ENCODE results near the gene OBSCN.

The OBSCN gene

DNA sequence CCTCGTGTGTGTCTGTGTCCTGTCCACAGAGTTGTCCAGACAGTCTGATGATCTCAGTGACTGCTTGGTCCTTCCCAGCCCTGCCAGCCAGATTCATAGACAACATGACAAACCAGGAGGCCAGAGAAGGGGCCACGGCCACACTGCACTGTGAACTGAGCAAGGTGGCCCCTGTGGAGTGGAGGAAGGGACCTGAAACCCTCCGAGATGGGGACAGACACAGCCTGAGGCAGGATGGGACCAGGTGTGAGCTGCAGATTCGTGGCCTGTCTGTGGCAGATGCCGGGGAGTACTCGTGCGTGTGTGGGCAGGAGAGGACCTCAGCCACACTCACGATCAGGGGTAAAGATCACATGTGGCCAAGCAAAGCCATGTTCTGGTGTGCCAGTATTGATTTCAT is 96.4 kb downstream of the OBSCN start:
- DNase-seq (ENCODE audit: insufficient read length, low spot score) (no peak), FAIRE-seq (no peak)

DNA sequence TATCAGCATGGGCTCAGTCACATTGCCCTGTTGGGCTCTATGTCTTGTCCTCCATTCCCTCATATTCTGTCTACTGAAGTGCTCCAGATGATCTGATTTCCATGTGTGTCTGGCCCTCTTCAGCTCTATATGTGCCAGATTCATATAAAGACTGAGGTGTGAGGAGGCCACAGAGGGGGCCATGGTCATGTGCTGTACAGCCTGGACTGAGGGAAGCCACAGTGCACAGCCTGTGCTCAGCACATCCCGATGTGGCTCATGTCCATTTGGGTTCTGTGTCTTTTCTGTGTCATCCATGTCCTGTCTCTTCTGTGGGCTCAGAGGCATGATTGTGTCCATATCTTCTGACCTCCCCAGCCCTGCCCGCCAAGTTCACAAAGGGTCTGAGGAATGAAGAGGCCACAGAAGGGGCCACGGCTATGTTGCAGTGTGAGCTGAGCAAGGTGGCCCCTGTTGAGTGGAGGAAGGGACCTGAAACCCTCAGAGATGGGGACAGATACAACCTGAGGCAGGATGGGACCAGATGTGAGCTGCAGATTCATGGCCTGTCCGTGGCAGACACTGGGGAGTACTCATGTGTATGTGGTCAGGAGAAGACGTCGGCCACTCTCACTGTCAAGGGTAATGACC is 97.0 kb downstream of the OBSCN start:
- no peak for DNase-seq (ENCODE audit: insufficient read length, low spot score)
- FAIRE-seq = no peak

DNA sequence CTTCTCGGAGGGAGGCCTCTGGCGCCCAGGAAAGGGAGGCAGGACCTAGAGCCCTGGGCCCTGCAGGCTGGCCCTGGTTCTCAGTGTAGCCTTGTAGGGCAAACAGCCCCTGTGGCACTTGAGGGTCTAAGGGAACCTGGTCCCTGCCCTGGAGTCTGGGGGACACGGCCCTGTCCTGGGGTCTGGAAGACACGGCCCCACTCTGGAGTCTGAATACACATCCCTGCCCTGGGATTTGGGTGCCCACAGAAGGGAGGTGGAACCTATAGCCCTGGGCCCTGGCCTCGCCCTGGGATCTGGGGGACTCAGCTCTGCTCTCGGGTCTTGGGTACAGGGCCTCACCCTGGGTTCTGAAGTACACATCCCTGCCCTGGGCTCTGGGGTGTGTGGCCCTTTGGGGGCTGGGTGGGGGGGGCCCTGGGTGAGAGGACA is 97.9 kb downstream of the OBSCN start:
- DNase-seq (ENCODE audit: insufficient read length, low spot score) (no peak), FAIRE-seq (no peak)

DNA sequence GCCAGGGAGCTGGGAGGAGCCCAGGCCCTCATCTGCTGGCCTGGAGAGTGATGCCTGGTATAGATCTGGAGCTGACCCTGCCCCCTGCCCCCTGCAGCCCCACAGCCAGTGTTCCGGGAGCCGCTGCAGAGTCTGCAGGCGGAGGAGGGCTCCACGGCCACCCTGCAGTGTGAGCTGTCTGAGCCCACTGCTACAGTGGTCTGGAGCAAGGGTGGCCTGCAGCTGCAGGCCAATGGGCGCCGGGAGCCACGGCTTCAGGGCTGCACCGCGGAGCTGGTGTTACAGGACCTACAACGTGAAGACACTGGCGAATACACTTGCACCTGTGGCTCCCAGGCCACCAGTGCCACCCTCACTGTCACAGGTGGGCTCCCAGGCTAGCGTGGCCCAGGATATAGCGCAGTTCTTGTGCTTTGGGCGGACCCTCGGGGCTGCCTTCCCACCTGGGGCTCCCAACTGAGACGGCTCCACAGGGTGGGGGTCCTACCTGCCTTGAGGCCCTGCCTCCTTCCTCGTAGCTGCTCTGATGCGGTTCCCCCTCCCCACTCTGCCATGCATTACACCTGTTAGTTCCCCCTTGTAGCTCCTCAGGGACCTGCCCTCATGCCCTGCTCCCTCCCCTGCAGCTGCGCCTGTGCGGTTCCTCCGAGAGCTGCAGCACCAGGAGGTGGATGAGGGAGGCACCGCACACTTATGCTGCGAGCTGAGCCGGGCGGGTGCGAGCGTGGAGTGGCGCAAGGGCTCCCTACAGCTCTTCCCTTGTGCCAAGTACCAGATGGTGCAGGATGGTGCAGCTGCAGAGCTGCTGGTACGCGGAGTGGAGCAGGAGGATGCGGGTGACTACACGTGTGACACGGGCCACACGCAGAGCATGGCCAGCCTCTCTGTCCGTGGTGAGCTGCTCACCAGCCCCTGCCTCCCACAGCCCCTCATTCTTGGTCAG is 98.7 kb downstream of the OBSCN start:
- no peak for FAIRE-seq
- DNase-seq (ENCODE audit: insufficient read length, low spot score) = no peak

DNA sequence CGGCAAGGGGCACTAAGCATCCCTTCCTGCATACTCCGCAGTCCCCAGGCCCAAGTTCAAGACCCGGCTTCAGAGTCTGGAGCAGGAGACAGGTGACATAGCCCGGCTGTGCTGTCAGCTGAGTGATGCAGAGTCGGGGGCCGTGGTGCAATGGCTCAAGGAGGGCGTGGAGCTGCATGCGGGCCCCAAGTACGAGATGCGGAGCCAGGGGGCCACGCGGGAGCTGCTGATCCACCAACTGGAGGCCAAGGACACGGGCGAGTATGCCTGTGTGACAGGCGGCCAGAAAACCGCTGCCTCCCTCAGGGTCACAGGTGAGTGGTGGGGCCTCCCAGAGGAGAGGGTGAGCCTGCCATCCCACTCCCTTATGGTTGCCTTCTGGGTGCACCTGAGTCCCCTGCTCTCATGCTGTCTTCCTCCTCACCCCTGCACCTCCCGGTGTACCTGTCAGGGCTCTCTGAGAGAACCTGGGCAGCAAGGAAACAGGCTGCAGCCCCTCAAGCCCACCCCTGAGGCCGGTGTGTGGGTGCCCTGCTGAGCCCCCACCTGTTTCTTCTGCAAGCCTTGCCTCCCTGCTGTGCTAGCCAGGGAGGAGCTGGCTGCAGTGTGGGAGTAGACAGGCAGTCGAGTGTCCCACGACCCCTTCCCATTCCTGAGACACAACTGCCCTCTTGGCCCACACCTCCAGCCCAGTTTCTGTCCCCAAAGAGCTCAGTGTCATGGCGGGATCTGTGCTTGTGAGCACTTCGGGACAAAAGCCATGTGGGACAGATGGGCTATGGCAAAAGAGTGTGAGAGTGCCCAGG is 99.6 kb downstream of the OBSCN start:
- no peak for DNase-seq (ENCODE audit: insufficient read length, low spot score)
- FAIRE-seq = no peak

DNA sequence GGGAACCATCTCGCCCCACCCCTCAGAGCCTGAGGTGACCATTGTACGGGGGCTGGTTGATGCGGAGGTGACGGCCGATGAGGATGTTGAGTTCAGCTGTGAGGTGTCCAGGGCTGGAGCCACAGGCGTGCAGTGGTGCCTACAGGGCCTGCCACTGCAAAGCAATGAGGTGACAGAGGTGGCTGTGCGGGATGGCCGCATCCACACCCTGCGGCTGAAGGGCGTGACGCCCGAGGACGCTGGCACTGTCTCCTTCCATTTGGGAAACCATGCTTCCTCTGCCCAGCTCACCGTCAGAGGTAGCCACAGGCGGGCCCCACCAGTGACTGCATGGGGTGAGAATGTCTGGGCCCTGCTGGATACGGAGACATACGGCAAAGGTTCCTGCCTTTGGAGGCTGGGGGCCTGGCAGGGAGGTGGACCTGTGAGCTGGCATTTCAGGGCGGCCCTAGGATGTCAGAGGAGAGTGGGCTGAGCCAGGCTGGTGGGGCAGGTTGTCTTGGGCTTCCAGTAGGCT is 100.3 kb downstream of the OBSCN start:
- no peak for DNase-seq (ENCODE audit: insufficient read length, low spot score)
- FAIRE-seq = no peak

DNA sequence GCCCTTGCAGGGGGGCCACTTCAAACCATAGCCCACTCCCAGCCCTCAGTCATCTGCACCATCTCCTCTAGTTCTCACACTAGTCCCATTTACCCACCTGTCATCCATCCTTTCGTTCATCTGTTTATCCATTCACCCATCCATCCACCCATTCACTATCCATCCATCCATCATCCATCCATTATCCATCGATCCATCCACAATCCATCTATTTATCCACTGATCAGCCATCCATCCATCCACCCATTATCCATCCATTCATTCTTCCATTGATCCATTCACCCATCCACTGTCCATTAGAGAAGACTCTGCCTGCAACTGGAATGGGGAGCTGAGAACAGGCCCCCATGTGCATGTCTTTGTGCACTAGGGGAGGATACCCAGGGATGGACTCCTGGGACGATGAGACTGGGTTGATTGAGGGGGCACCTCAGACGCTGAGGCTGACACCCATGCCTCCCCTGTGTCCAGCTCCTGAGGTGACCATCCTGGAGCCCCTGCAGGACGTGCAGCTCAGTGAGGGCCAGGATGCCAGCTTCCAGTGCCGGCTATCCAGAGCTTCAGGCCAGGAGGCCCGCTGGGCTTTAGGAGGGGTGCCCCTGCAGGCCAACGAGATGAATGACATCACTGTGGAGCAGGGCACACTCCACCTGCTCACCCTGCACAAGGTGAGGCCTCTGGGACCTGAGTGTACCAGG is 100.9 kb downstream of the OBSCN start:
- DNase-seq (ENCODE audit: insufficient read length, low spot score) = no peak
- no peak for FAIRE-seq

DNA sequence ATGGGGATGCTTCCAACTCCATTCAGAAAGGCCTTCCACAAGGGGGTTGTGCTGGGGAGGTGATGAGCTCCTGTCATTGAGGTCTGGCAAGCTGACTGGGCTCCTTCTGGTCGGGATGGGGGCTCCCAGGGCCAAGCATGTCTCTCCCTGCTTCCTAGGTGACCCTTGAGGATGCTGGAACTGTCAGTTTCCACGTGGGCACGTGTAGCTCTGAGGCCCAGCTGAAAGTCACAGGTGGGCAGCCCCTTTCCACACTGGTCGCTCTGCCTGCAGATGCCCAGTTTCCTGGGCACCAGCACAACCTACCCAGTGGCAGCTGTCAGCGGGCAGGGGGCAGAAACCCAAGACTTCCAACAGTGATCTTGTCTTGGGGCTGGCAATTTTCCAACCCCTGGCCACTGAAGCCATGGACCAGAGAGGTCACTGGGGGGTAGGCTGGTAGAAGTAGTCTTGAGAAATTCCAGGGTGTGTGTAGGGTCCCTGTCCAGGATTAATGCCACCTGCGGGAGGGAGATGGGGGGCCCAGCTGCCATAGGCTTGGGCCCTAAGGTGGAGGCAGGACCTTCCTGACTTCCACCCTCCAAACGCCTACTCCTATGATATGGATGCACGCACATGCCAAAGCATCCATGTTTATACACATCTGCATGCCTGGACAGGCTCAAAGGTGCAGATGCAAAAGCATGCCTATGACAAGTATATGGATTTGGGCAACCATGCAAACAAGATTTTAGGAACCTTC is 101.7 kb downstream of the OBSCN start:
- FAIRE-seq = no peak
- DNase-seq (ENCODE audit: insufficient read length, low spot score) = no peak

DNA sequence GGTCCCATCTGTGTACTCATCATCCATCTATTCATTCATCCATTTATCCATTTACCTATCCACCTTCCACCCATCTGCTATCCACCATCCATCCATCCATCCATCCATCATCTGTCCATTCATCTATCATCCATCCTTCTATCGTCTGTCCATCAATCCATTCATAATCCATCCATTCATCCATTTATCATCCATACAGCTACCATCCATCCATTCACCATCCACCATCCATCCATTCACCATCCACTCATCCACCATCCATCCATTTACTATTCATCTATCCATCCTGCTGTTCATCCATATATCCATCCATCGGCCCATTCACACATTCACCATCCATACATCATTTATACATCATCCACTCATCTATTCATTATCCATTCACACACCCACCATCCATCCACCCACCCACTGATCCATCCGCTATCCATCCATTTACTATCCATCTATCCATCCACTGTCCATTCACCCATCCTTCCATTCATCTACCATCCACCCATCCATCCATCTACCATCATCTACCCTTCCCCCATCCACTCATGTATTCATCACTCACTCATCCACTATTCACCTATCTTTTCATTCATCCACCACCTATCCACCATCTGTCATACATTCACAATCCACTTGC is 102.4 kb downstream of the OBSCN start:
- no peak for FAIRE-seq

DNA sequence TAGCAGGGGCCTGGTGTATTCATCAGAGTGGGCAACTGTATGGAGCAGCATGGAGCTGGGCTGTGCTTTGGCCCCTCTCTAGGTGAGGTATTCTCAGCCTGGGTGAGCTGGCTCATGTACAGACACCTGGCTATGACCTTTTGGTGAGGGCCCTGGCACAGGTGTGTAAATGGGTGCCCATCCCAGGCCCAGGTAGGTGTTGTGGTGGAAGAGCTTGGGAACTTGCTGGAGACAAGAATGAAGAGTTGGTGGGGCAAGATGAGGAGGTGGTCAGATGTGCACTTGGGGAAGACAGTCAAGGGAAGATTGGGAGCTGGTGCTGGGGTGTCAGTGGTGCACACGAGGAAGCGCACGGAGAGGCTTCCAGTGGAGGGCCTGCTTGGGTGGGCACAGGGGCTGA is 103.2 kb downstream of the OBSCN start:
- FAIRE-seq (no peak), DNase-seq (ENCODE audit: insufficient read length, low spot score) (no peak)

More for the DNA sequence above, 102.4 kb downstream of the OBSCN start:
- no peak for DNase-seq (ENCODE audit: insufficient read length, low spot score)

DNA sequence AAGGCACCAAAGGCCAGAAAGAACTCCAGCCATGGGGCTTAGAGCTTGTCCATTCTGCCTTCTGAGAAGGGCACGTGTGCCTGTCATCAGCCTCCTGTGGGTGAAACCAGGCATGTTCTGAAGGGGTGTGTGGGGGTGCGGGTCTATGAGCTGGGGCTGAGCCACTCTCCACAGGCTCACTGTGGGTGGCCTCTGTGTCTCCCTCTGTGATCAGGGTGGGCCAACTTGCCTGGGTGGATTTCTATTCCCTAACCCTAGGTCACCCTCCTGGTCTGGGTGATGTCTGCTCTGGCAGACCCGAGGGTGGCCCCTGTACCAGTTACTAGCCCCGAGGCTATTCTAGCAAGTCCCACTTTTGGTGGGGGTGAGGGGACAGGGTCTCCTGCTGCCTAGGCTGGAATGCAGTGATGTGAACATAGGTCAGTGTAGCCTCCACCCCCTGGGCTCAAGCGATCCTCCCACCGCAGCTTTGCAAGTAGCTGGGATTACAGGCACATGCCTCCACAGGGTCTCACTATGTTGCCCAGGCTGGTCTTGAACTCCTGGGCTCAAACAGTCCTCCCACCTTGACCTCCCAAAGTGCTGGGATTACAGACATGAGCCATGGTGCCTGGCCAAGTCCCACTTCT is 104.4 kb downstream of the OBSCN start:
- DNase-seq (ENCODE audit: insufficient read length, low spot score) (no peak), FAIRE-seq (no peak)

DNA sequence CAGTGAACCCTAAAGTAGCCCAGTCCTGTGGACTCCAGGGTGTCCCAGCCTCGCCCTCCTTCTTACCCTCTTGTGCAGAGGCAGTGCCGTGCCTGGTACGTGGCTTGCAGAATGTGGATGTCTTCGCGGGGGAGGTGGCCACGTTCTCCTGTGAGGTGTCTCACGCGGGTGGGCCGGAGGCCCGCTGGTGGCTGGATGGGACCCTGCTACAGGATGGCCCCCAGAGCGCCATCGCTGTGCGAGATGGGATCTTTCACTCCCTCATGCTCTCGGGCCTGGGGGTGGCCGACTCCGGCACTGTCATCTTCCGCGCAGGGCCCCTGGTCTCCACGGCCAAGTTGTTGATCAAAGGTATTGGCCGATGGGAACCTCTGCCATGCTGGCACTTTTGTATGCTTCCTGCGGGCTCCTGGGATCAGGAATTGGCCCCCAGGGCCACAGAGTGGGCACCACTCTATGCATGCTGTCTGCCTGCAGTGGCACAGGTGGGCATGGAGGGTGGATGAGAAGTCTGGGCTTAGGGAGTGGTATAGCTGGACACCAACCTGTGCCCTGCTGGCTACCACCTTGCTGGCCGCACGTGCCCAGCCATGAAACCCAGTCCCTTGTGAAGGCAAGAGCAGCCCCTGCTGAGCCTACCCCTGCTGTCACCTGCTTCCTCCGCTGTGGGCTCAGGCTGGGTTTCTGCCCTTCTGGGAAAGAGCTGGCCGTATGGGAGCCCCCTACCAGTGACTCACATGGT is 105.9 kb downstream of the OBSCN start:
- no peak for DNase-seq (ENCODE audit: insufficient read length, low spot score)
- FAIRE-seq = no peak

DNA sequence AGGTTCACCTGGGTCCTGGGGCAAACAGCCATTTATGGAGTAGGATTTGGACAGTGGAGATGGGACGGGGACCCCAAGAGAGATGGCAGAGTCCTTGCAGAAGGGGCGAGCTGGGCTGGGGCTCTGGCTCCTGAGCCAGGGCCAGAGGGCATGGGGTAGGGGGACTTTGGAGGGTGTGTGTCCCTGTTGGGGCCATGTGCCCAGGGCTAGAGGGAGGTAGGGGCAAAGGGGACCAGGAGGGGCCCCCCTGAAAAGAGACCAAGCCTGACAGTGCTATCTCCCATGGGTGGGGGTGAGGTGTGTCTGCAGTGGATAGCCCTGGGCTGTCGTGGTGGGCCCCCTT is 106.4 kb downstream of the OBSCN start:
- DNase-seq (ENCODE audit: insufficient read length, low spot score) = no peak
- FAIRE-seq = no peak

DNA sequence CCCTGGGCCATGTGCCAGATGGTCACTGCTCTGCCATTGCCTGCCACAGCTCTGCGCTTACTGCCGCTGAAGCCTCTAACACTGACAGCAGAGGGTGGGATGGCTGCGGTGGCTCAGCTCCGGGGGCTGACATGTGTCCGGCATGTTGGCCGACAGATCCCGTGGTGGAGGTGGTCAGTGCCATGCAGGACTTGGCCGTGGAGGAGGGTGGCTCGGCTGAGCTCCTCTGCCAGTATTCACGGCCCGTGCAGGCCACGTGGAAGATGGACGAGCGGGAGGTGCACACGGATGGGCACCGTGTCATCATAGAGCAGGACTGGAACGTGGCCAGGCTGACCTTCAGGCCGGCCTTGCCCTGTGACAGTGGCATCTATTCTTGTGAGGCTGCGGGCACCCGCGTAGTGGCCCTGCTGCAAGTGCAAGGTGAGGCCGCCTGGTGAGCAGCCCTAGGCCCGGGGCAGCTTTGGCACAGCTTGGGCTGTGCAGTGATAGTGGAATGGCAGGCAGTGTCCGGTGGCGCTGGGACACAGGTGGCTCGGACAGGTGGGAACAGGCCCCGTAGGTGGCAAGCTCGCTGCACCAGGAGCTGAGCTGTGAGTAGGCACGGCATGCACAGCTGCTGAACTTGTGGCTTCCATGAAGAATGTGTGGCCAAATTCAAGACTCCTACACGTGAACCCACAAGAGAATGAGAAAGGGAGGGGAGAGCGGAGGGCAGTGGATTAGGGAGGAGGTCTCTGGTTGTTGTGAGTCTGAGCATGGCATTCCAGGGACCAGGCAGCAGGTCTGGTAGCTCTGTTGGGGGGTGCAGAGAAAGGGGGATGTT is 107.0 kb downstream of the OBSCN start:
- FAIRE-seq (no peak), DNase-seq (ENCODE audit: insufficient read length, low spot score) (no peak)

DNA sequence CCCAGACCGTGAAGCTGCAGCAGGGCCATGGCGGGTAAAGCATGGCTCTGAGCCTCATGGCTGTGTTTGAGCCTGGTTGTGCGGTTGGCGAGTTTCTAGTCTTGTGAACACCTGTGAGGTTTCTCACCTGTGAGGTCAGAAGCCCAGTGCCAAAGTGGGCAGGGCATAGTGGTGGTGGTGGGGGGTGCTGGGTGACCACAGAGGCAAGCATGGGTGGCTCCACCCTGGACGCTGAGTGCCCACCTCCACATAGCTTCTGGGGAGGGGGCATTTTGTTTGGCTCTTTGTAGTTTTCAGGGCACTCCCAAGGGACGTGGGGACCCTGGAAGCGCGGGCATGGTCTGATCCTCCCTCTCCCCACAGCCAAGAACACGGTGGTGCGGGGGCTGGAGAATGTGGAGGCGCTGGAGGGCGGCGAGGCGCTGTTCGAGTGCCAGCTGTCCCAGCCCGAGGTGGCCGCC is 107.7 kb downstream of the OBSCN start:
- DNase-seq (ENCODE audit: insufficient read length, low spot score) (no peak), FAIRE-seq (no peak)

DNA sequence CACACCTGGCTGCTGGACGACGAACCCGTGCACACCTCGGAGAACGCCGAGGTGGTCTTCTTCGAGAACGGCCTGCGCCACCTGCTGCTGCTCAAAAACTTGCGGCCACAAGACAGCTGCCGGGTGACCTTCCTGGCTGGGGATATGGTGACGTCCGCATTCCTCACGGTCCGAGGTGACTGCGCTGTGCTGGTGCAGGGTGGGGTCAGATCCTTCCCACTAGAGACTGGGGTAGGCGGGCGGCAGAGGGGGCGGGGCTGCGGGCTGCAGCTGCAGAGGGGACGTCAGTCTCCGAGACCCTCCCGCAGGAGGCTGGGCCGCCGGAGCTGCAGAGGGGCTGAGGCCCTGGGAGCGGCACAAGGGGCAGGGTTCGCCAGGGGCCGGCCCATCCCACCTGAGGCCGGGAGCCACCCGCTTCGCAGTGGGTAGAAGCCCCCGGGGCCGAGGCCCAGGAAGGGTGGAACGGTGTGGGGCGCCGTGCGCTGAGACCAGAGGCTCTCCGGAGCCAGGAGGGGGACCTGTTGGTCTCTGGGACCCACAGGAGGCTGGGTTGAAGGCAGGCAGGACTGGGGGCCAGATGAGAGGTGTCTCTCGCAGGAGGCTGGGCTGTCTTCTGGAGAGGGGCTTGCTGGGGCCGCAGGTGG is 108.2 kb downstream of the OBSCN start:
- DNase-seq (ENCODE audit: insufficient read length, low spot score) (no peak), FAIRE-seq (no peak)

All from GM19239 (cell line).